K562 (cell line): ENCODE data around the gene ARHGEF1. TPM values are rescaled to one million over a fixed set of nuclear protein-coding genes. Genes with fewer than 3 reads are reported as not detected.

Source experiments
- ATAC-seq: fragments of 200-7000 bp; cut with Tn5 transposase; 3 replicates; pipeline ENCODE4 v1.9.1; 2020; ENCODE audit warnings: moderate library complexity
- BruUV-seq: library from RNA; stranded (reverse); fragments of 400-500 nt; replicated peaks from 2 replicates; lab custom pipeline; 2021; lab: Mats Ljungman, UMichigan
- CTCF ChIA-PET: fragments of 300-600 bp; formaldehyde crosslinking; extraction: SDS; loops from one replicate; lab custom pipeline; 2021; ENCODE audit warnings: low intra/inter-chr PET ratio; lab: Yijun Ruan, JAX
- POLR2A ChIA-PET: fragments of 300-600, 350-650 bp; sonication (Branson Sonifier 250); formaldehyde crosslinking; extraction: SDS; loops from one replicate; lab custom pipeline; 2021; ENCODE audit warnings: antibody characterized with exemption, inconsistent platforms; lab: Yijun Ruan, JAX
- DNase-seq, 4 experiments: peaks; one replicate each; pipeline versions ENCODE4 v3.0.0 to v3.0.0-alpha.2; 2011 to 2018; ENCODE audit warnings: low spot score in 3 of 4, mixed read lengths in 3 of 4; ENCODE audit errors: extremely low read depth in 1 of 4
- FAIRE-seq: peaks from 2 replicates; lab custom pipeline; 2011; peaks lifted over from hg19 to GRCh38; lab: Jason Lieb, UNC
- H2AFZ ChIP-seq: 2 replicates; pipeline ENCODE4 v1.6.0; 2011; ENCODE audit warnings: low read depth, low read length, control low read depth, inconsistent platforms
- H3K27ac ChIP-seq: fragments of 200-600 bp; 3 replicates; pipeline ENCODE4 v1.8.0; 2011; ENCODE audit warnings: low read depth, mild to moderate bottlenecking, control low read depth, inconsistent platforms, low read length, moderate library complexity, mixed read lengths; ENCODE audit errors: extremely low read depth
- H3K27me3 ChIP-seq, 2 experiments: fragments of 300-600 bp in 1 of 2; 2 replicates in 1 of 2; 3 replicates in 1 of 2; pipeline versions ENCODE4 v1.6.0 to v1.8.0; 2011; ENCODE audit warnings: inconsistent platforms in 2 of 2, low read length in 2 of 2, mild to moderate bottlenecking in 1 of 2, mixed read lengths in 1 of 2, moderate library complexity in 1 of 2; ENCODE audit not compliant: control insufficient read depth in 2 of 2, insufficient read depth in 2 of 2
- H3K36me3 ChIP-seq: fragments of 300-600 bp; 3 replicates; pipeline ENCODE4 v1.8.0; 2011; ENCODE audit warnings: mild to moderate bottlenecking, low read length, inconsistent platforms; ENCODE audit not compliant: control insufficient read depth, insufficient read depth
- H3K4me1 ChIP-seq, 2 experiments: fragments of 200-600 bp in 1 of 2; replicated peaks in 1 of 2; 2 replicates in 1 of 2; 3 replicates in 1 of 2; pipeline versions ENCODE4 v1.5.1 to v1.8.0; 2011; ENCODE audit warnings: inconsistent platforms in 2 of 2, low read length in 2 of 2, mild to moderate bottlenecking in 1 of 2, mixed read lengths in 1 of 2, moderate library complexity in 1 of 2; ENCODE audit not compliant: control insufficient read depth in 2 of 2, insufficient read depth in 2 of 2
- H3K4me2 ChIP-seq: 2 replicates; pipeline ENCODE4 v1.6.1; 2011; ENCODE audit warnings: low read length, control low read depth, inconsistent platforms, mixed read lengths; ENCODE audit not compliant: insufficient read depth
- H3K4me3 ChIP-seq: fragments of 200-600 bp; sonication (generic), shearing (Covaris generic); 2 replicates; pipeline ENCODE4 v1.5.1; 2016; ENCODE audit warnings: control low read depth, inconsistent platforms
- H3K79me2 ChIP-seq: fragments of 200-600 bp; 3 replicates; pipeline ENCODE4 v1.8.0; 2011; ENCODE audit warnings: low read length, inconsistent platforms; ENCODE audit not compliant: control insufficient read depth, insufficient read depth
- H3K9ac ChIP-seq, 2 experiments: 2 replicates each; pipeline versions ENCODE4 v1.6.0 to v1.6.1; 2011; ENCODE audit warnings: low read depth in 2 of 2, low read length in 2 of 2, control low read depth in 1 of 2, inconsistent platforms in 1 of 2, mild to moderate bottlenecking in 1 of 2, mixed read lengths in 1 of 2; ENCODE audit not compliant: insufficient read depth in 1 of 2
- H3K9me1 ChIP-seq: one replicate; pipeline ENCODE4 v1.6.0; 2011; ENCODE audit warnings: inconsistent platforms, mild to moderate bottlenecking, low read length, moderate library complexity; ENCODE audit not compliant: control insufficient read depth, insufficient read depth
- H3K9me3 ChIP-seq: replicated peaks from 2 replicates; pipeline ENCODE4 v1.5.1; 2011; ENCODE audit warnings: low read depth, low read length, inconsistent platforms; ENCODE audit not compliant: control insufficient read depth, insufficient read depth
- H4K20me1 ChIP-seq: replicated peaks from 2 replicates; pipeline ENCODE4 v1.6.1; 2011; ENCODE audit warnings: low read length, inconsistent platforms, mixed read lengths; ENCODE audit not compliant: control insufficient read depth, insufficient read depth
- CTBP1 ChIP-seq: fragments of 450-650 bp; IDR thresholded peaks from 2 replicates; pipeline ENCODE4 v1.6.1; 2016; ENCODE audit warnings: borderline replicate concordance
- FOSL1 ChIP-seq: fragments of 200-800 bp; sonication (Bioruptor generic); conservative IDR thresholded peaks from 2 replicates; pipeline ENCODE4 v1.6.1; 2016; ENCODE audit warnings: missing genetic modification characterization, missing compliant biosample characterization
- RAD21 ChIP-seq, 2 experiments: fragments of 250-450 bp in 1 of 2; fragments of 450-650 bp in 1 of 2; sonication (Bioruptor Pico) in 1 of 2; formaldehyde crosslinking in 1 of 2; IDR thresholded peaks in 1 of 2; conservative IDR thresholded peaks in 1 of 2; 2 replicates each; pipeline versions ENCODE4 v1.4.0 to v1.8.0; 2020 to 2022; ENCODE audit warnings: mild to moderate bottlenecking in 2 of 2, moderate library complexity in 1 of 2
- SMC3 ChIP-seq: conservative IDR thresholded peaks from 2 replicates; pipeline ENCODE4 v1.6.1; 2011; ENCODE audit warnings: low read depth, low read length, improper control_type of control experiment; ENCODE audit not compliant: insufficient read depth
- ZBTB40 ChIP-seq, 2 experiments: fragments of 450-650 bp in 1 of 2; sonication (generic) in 1 of 2; formaldehyde crosslinking in 1 of 2; IDR thresholded peaks; 2 replicates each; pipeline versions ENCODE4 v1.7.1 to v1.9.0; 2016 to 2022; ENCODE audit warnings: inconsistent platforms in 1 of 2, mild to moderate bottlenecking in 1 of 2, missing genetic modification reagents in 1 of 2
- WGBS: fragments of 100-300 bp; shearing (Covaris generic); methylation state at CpG from one replicate; pipeline ENCODE4 v1.1.6; 2016; ENCODE audit warnings: low coverage, mixed read lengths; ENCODE audit not compliant: insufficient coverage; ENCODE audit errors: missing lambda C conversion rate; 5-methylcytosine and 5-hydroxymethylcytosine counted together
- in situ Hi-C: fragments of 300-500 bp; cut with MboI; formaldehyde crosslinking; loops from 4 replicates; pipeline ENCODE4 v1.15.0; 2018; ENCODE audit warnings: inconsistent platforms, mixed read lengths
- intact Hi-C: fragments of 100-400 bp; cut with micrococcal nuclease; formaldehyde crosslinking; loops from 2 replicates; pipeline ENCODE4 v1.14.2; 2022
- polyA plus RNA-seq, 8 experiments: library from polyadenylated mRNA; depleted of rRNA in 4 of 8; stranded (reverse) in 5 of 8; unstranded in 3 of 8; fragments of >200 nt; fragmentation: Nextera tagmentation in 2 of 8; fragmentation: Illumina TruSeq in 1 of 8; extraction: Ambion mirVana in 2 of 8; extraction: Trizol in 1 of 8; gene quantifications; 2 replicates each; pipeline versions ENCODE4 v1.2.1 to v1.2.3, GENCODE V29; 2011 to 2014; ENCODE audit warnings: inconsistent platforms in 1 of 8, missing spikeins in 1 of 8
- total RNA-seq, 7 experiments: library from RNA; depleted of rRNA in 6 of 7; stranded (reverse); fragments of >200 nt in 6 of 7; fragmentation: Illumina TruSeq in 2 of 7; extraction: Trizol in 2 of 7; gene quantifications; 2 replicates each; pipeline versions ENCODE4 v1.2.1 to v1.2.3, GENCODE V29; 2011 to 2021; ENCODE audit warnings: low replicate concordance in 1 of 7

Gene ARHGEF1
- total and polyA plus RNA-seq, 9 of the 15 experiments (the other 6 are each of a cell fraction or from before 2014, with no cell fraction given) = 1.9 to 149 (median 29.8) TPM

DNA sequence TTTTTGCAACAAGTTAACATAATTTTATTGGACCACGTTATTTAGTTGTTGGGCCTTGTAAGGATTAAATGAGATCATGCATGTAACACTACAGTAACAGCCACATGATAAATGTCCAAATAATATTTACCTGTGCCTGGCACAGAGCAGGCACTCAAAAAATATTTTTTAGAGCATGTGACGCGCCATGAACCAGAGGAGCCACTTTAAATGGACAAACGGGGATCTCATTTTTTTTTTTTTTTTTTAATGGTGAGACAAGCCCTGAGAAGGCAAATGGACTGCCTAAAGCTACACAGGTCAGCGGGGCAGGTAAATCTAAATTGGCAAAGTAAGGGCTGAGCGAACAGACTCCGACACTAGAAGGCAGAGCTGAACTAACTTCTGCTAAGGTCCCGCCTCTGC, 23.8 kb upstream of the ARHGEF1 start:
- peaks cover 5% of the 10 kb centered on the region for H3K9me1 ChIP-seq
- peaks cover 0 to 3% of the 10 kb centered on the region in 2 experiments; a peak in 1 of 5 replicates for H3K27me3 ChIP-seq
- peaks cover 44% of the 10 kb centered on the region for H3K79me2 ChIP-seq
- ChIA-PET CTCF (interaction anchor here (1.1 to 1.7 kb wide), 2 partner anchors 99 to 164 kb away, joined by 3 to 10 read pairs; partner anchors contain the start of gene RABAC1), POLR2A (interaction anchor here (0.6 to 3.1 kb wide), 17 partner anchors 7 to 176 kb away, joined by 3 to 54 read pairs (median 6); partner anchors contain the start of genes DMRTC2, LYPD4 and RABAC1)
- H3K4me3 ChIP-seq = peak overlapping the region; percentile 8; the same call in 1 of the 2 replicates
- DNase-seq (no peak), FAIRE-seq (no peak), ATAC-seq (no peak)
- peak overlapping the region; percentile 49 to 100 for H3K9ac ChIP-seq
- H3K36me3 ChIP-seq = peaks cover 38% of the 10 kb centered on the region
- H3K9me3 ChIP-seq = no peaks in the 10 kb centered on the region
- no TSS peak for BruUV-seq
- H3K27ac ChIP-seq = peak overlapping the region; percentile 27
- in situ Hi-C loops (no loop called here), intact Hi-C loops (no loop called here)
- 6% methylated on average over 8 of the region's 8 CpGs for WGBS
- peak overlapping the region; percentile 75 for H2AFZ ChIP-seq
- H4K20me1 ChIP-seq = peaks cover 24% of the 10 kb centered on the region
- H3K4me1 ChIP-seq = peaks cover 23 to 27% of the 10 kb centered on the region in 2 experiments
- H3K4me2 ChIP-seq = peak overlapping the region; percentile 95
- TF ChIP-seq CTBP1 (no peak), SMC3 (0 out of 2 replicates have a peak, but pooled peaks have one; percentile 39), ZBTB40 (IDR thresholded peaks at IDR 0.05) (no peak), ZBTB40 (CRISPR knock-in tag; IDR thresholded peaks at IDR 0.05) (no peak), FOSL1 (tag) (0 out of 2 replicates have a peak, but pooled peaks have one; percentile 1), RAD21 (CRISPR knock-in tag; conservative IDR thresholded peaks at IDR 0.05 in 1 of 2, IDR thresholded peaks at IDR 0.05 in 1 of 2) (peak; percentile 52 to 63)
